SK-N-SH (cell line): ENCODE data around the gene PDE2A.

Experiments
- CTCF ChIP-seq: fragments of 200-600 bp; sonication (generic); IDR thresholded peaks from 2 replicates; pipeline ENCODE4 v1.6.1; 2017; ENCODE audit warnings: antibody characterized with exemption, mild to moderate bottlenecking, moderate library complexity
- MAX ChIP-seq: IDR thresholded peaks from 2 replicates; pipeline ENCODE4 v1.4.0; 2012; ENCODE audit warnings: low read depth
- MEF2A ChIP-seq: IDR thresholded peaks from 2 replicates; pipeline ENCODE4 v1.4.0; 2012; ENCODE audit warnings: low read depth, borderline replicate concordance
- POLR2AphosphoS5 ChIP-seq: IDR thresholded peaks from 2 replicates; pipeline ENCODE4 v1.6.1; 2012; ENCODE audit warnings: low read depth, low read length
- RAD21 ChIP-seq: IDR thresholded peaks from 2 replicates; pipeline ENCODE4 v1.6.1; 2012; ENCODE audit warnings: mild to moderate bottlenecking, low read length
- RFX5 ChIP-seq: IDR thresholded peaks from 2 replicates; pipeline ENCODE4 v1.6.1; 2012; ENCODE audit warnings: mild to moderate bottlenecking, improper control_type of control experiment, low read length
- TAF1 ChIP-seq: IDR thresholded peaks from 2 replicates; pipeline ENCODE4 v1.6.1; 2012; ENCODE audit warnings: low read depth, mild to moderate bottlenecking, low read length, moderate library complexity, borderline replicate concordance

GRCh38 chr11:72584939-72585597, 89.2 kb downstream of the PDE2A start:
- no peak for TF ChIP-seq CTCF
- no peak for TF ChIP-seq MAX
- no peak for TF ChIP-seq RFX5
- TF ChIP-seq POLR2AphosphoS5 = no peak
- no peak for TF ChIP-seq MEF2A
- TF ChIP-seq TAF1 = no peak
- no peak for TF ChIP-seq RAD21
